DMS153 treated with DMSO at 0.1 percent for 48 hours (cell line): ENCODE results near the gene CLIC2.
A peak's percentile ranks its signal among the peaks of the same experiment; 100 is the strongest.
"Not testable (repeated sequence)": the region's sequence is repeated elsewhere in the genome, so short reads cannot be mapped to it uniquely, and the experiment has no call there.

Experiments used
- DNase-seq: peaks from one replicate; lab custom pipeline; 2025; ENCODE audit not compliant: unreplicated experiment; lab: John Stamatoyannopoulos, UW

The CLIC2 gene

GRCh38 chrX:155334486-155335336, at the start of gene CLIC2:
TSS of gene CLIC2 (minus strand) at chrX:155334614. CDS start at chrX:155334427, 187 bp downstream.
- DNase-seq, result peak; percentile 54

- DNase-seq, result not testable (repeated sequence)
Observed at GRCh38 chrX:155382529-155382967, 48.1 kb upstream of the CLIC2 start.

GRCh38 chrX:155381843-155382528, 47.6 kb upstream of the CLIC2 start, which contains the start of gene F8A2:
TSS of gene F8A2 (plus strand) at chrX:155382095. CDS start at chrX:155382115, 20 bp downstream.
- not testable (repeated sequence) for DNase-seq

- DNase-seq, result not testable (repeated sequence)
Observed at GRCh38 chrX:155379802-155380201, 45.4 kb upstream of the CLIC2 start.

DNA sequence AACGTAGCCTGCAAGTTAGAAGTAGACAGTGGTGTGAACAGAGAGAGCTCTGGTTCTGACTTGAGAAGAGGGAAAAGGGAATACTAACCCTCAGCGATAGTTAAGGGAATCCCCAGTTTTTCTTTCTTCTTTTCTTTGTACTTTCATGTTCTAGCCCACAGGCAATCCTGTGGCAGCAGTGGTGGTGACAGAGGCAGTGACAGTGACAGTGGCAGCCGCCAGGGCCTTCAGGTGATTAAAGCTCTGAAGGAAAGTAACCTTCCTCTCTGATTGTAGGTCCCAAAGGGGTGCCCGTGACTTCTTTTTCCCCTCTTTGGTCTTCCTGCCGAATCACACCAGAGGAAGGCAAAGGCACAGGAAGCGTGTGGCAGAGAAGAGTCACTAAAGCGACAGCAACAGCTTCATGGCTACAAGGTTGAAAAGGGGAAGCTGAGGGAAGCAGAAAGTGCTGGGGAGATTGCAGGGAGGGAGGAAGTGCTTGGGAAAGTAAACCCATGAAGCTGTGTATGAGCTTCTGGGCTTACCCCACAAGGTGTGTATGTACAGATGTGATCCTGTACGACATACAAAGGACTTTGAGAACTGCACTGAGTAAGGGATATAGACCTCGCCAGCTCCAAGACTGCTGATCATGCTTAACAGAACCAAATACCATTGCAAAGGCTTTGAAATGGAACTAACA, 39.5 kb upstream of the CLIC2 start:
- not testable (repeated sequence) for DNase-seq

GRCh38 chrX:155363712-155364111, 29.3 kb upstream of the CLIC2 start:
- not testable (repeated sequence) for DNase-seq

DNA sequence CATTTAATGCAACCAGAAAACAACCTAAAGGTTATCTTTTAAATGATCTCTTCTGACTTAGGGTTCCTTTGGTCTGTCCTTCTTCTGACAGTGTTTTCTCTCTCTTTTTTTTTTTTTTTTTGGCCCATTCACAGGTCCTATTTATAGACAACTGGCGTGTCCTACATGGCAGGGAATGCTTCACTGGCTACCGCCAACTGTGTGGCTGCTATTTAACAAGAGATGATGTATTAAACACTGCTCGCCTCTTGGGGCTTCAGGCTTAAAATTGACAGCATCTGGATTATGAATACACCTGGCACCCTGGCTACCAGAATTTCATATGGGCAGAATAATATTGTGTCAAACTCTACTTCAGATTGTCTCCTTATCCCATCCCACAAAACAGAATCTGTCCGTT, 15.0 kb upstream of the CLIC2 start:
- not testable (repeated sequence) for DNase-seq

- not testable (repeated sequence) for DNase-seq
Observed at GRCh38 chrX:155345689-155346088, 11.3 kb upstream of the CLIC2 start.

DNA sequence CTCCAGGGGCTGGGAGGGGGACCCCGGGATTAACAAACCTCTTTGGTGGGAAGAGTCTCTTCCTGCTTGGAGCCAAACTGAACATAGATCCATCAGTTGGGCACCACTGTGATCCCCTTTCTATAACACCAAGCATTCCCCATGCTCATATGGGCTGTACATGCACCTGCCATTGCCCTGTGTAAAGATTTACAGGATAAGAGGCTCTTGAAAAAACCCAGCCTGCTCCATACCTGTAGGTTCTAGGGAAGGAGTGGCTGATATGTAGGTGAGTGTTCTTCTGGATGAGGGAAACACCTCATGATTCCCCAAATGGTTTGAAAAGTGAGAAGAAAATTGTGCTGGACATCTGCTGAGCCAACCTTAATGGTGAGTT, 911 bp upstream of the CLIC2 start:
- DNase-seq, result not testable (repeated sequence)

GRCh38 chrX:155333544-155334100, 792 bp downstream of the CLIC2 start:
- no peak for DNase-seq

- no peak for DNase-seq
Observed at GRCh38 chrX:155330992-155331391, 3.4 kb downstream of the CLIC2 start.

GRCh38 chrX:155329293-155329692, 5.1 kb downstream of the CLIC2 start:
- DNase-seq, result no peak

GRCh38 chrX:155326610-155327009, 7.8 kb downstream of the CLIC2 start:
- no peak for DNase-seq

DNA sequence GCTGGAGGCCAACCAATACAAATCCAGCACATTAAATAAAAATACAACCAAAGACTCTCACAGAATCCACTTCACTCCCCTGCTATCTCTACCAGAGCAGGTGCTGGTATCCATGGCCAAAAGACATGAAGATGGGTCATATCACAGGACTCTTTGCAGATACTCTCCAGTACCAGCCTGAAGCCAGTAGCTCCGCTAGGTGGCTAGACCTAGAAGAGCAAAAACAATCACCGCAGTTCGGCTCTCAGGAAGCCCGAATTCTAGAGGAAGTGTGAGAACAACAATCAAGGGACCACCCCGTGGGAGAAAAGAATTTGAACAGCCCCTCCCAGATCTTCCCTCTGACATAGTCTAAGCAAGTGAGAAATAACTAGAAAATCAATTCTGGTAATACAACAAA, 20.2 kb downstream of the CLIC2 start:
- no peak for DNase-seq

DNA sequence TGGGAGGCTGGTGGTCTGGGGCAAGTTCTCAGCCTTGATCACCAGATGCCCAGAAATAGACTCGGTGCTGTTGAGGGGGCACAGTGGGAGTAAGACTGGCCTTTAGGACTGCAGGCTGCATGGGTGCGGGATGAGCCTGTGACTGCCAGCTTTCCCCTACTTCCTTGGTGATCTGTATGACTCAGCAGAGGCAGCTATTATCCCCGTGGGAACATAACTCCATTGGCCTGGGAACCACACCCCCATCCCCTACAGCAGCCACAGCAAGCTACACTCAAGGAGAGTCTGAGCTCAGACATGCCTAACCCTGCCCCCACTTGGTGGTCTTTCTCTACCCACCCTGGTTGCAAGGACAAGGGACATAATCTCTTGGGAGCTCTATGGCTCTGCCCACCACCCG, 20.6 kb downstream of the CLIC2 start:
- DNase-seq, result no peak

GRCh38 chrX:155293771-155294170, 40.6 kb downstream of the CLIC2 start:
- DNase-seq, result no peak

DNA sequence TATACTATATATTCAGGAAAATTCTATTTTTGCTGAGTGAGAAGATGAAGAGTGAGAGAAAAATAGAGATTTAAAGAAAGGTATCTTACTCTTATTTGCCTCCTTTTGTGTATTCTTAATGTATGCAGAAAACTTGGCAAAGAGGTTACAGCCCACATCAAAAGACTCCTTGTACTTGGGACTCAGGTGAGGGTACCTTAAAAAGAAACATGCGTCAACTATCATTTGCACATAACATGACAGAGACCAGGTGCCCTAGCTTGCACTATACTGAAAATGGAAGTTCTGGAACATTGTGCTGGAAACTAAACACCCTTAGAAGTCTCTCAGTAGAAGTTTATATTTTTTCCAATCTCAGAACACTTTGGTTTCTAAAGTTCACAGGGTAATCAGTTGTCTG, 54.5 kb downstream of the CLIC2 start:
- DNase-seq, result no peak

DNA sequence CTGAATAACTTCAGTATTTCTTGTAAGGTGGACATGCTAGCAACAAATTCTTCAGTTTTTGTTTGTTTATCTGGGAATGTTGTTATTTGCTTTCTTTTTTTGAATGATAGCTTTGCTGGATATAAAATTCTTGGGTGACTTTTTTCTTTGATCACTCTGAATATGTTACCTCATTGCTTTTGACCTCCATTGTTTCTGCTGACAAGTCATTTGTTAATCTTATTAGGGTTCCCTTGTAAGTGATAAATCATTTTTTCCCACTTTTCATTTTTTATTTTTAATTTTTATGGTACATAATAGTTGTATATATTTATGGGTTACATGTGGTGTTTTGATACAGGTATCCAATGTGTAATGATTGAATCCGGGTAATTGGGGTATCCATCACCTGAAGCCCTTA, 63.4 kb downstream of the CLIC2 start:
- no peak for DNase-seq

DNA sequence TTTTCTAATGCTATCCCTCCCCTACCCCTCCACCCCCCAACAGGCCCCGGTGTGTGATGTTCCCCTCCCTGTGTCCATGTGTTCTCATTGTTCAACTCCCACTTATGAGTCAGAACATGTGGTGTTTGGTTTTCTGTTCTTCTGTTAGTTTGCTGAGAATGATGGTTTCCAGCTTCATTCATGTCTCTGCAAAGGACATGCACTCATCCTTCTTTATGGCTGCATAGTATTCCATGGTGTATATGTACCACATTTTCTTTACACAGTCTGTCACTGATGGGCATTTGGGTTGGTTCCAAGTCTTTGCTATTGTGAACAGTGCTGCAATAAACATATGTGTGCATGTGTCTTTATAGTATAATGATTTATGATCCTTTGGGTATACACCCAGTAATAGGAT, 66.4 kb downstream of the CLIC2 start:
- not testable (repeated sequence) for DNase-seq

DNA sequence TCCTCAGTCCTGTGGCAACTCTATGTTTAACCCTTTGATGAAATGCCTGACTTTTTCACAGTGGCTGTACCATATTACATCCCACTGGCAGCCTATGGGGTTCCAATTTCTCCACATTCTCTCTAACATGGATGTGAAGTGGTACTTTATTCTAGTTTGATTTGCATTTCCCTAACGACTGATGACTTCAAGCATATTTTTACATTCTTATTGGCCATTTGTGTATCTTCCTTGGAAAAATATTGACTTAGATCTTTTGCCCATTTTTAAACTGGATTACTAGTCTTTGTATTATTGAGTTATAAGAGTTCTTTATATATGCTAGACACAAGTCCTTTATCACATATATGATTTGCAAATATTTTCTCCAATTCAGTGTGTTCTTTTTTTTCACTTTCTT, 68.0 kb downstream of the CLIC2 start:
- DNase-seq, result no peak
